HG02852 (cell line): ENCODE measurements around the gene GATA1.

Experiments
- ATAC-seq: cut with Tn5 transposase; IDR thresholded peaks from one replicate; pipeline ENCODE4 v1.9.1; 2021; ENCODE audit warnings: mild to moderate bottlenecking, moderate library complexity; ENCODE audit not compliant: unreplicated experiment

Gene GATA1

DNA sequence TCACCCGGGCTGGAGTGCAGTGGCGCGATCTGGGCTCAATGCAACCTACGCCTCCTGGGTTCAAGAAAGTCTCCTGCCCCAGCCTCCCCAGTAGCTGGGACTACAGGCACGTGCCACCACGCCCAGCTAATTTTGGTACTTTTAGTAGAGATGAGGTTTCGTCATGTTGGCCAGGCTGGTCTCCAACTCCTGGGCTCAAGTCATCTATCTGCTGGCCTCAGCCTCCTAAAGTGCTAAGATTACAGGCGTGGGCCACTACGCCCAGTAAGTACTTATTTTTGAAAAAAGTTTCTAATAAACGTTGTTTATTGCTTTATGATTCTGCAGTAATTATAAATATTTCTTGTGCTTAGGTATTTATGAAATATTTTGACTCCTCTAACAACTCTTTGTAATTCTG lies 53.3 kb downstream of the GATA1 start:
- ATAC-seq: no peak
